Activated CD4-positive, alpha-beta T cell treated with anti-CD3 and anti-CD28 coated beads for 36 hours (primary cell): ENCODE measurements around the gene MALAT1. TPM values are rescaled to one million over a fixed set of nuclear protein-coding genes. Genes with fewer than 3 reads are reported as not detected.
"Not testable (repeated sequence)": the region's sequence is repeated elsewhere in the genome, so short reads cannot be mapped to it uniquely, and the experiment has no call there.

Source experiments
- ATAC-seq: fragments of 200-7000 bp; cut with Tn5 transposase; one replicate; pipeline ENCODE4 v1.10.0; 2021; ENCODE audit warnings: mild to moderate bottlenecking, moderate library complexity
- CTCF ChIA-PET: fragments of 350-600 bp; sonication (Branson Sonifier 250); formaldehyde crosslinking; loops from one replicate; lab custom pipeline; 2021; ENCODE audit warnings: antibody characterized with exemption; lab: Charles Lee
- POLR2A ChIA-PET: fragments of 350-600 bp; sonication (Branson Sonifier 250); formaldehyde crosslinking; loops from one replicate; lab custom pipeline; 2021; ENCODE audit warnings: antibody characterized with exemption, inconsistent platforms; lab: Charles Lee
- DNase-seq: peaks from one replicate; pipeline ENCODE4 v3.0.0-alpha.2; 2020
- H3K27ac Mint-ChIP-seq: one replicate; pipeline ENCODE4 v1.8.0; 2021; ENCODE audit warnings: mixed read lengths
- H3K27me3 Mint-ChIP-seq: one replicate; pipeline ENCODE4 v1.8.0; 2021; ENCODE audit warnings: mixed read lengths
- H3K36me3 Mint-ChIP-seq: one replicate; pipeline ENCODE4 v1.8.0; 2021; ENCODE audit warnings: low read depth, mixed read lengths
- H3K4me1 Mint-ChIP-seq: one replicate; pipeline ENCODE4 v1.8.0; 2021; ENCODE audit warnings: mixed read lengths
- H3K4me3 Mint-ChIP-seq: one replicate; pipeline ENCODE4 v1.8.0; 2021; ENCODE audit warnings: mild to moderate bottlenecking, moderate library complexity, mixed read lengths
- H3K9me3 Mint-ChIP-seq: one replicate; pipeline ENCODE4 v1.8.0; 2021; ENCODE audit warnings: low read depth, mixed read lengths
- intact Hi-C, 2 experiments: fragments of 100-400 bp; cut with DNase I in 1 of 2; cut with micrococcal nuclease in 1 of 2; formaldehyde crosslinking; loops; one replicate each; pipeline versions ENCODE4 v1.14.2 to v1.15.1; 2022 to 2024; cut with DNase I, micrococcal nuclease
- total RNA-seq, 2 experiments: library from RNA; stranded (reverse); gene quantifications; one replicate each; pipeline ENCODE4 v1.2.3, GENCODE V29; 2021

MALAT1 gene
- total RNA-seq, 2 experiments from 2014 or later, result 7,016 to 9,748 TPM

DNA sequence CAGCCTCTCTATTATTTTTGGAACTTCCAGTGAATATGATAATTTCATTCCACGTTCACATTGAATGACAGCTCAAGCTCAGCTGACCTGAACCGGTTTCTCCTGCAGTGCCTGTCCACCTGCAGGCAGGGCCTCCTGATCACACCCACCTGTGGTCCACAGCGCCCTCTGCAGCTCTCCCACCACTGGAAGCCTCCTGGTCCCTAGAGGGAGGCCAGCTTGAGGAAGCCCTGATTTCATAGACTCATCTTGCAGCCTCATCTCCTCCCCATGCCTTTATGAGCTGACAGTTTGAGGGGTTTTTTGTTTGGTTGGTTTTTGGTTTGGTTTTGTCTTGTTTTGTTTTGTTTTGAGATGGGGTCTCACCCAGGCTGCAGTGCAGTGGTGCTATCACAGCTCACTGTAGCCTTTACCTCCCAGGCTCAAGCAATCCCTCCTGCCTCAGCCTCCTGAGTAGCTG, 29.9 kb upstream of the MALAT1 start:
- ChIA-PET CTCF (interaction anchor here (0.6 to 1.8 kb wide), 13 partner anchors 9 to 600 kb away, joined by 3 to 21 read pairs (median 3); partner anchors contain the start of gene MALAT1), POLR2A (interaction anchor here (0.6 to 5.9 kb wide), 10 partner anchors 9 to 1328 kb away, joined by 3 to 180 read pairs (median 4); partner anchors contain the start of genes MALAT1 and ZNRD2)
- Mint-ChIP-seq H3K36me3 (no peaks in the 10 kb centered on the region), H3K4me1 (peaks cover 38% of the 10 kb centered on the region), H3K9me3 (no peaks in the 10 kb centered on the region), H3K4me3 (no peak overlapping the region), H3K27me3 (no peaks in the 10 kb centered on the region), H3K27ac (peak overlapping the region; percentile 51)
- DNase-seq, result peak; percentile 86
- intact Hi-C loops, result loop anchor here (1.0 to 2.0 kb wide), 3 partner anchors 14 to 103 kb away; no protein-coding TSS in a partner anchor
- ATAC-seq, result peak; percentile 55

DNA sequence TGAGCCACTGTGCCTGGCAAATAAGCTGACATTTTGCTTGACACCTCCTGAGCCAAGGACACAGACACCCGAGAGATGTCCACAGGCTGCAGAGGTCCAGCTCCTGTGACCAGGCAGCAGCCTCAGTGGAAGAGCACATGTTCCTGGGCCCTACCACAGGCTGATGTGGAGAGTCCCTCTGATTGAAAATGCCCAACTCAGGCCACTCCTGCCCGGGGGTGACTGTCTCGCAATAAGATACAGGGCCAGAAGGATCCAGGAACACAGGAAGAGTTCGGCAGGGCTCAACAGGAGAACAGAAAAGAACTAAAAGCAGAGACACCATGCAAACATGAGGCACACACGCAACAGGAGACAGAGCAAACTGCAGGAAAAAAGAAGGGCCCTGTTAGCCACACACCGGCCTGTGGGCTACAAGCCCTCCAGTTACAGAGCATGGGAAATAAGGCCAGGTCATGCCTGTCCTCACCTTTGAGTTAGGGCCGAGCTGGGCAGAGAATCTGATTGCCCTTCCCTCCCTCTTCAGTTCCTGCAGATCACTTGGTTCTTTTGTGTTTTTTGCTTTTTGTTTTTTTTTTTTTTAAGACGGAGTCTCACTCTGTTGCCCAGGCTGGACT, 28.3 kb upstream of the MALAT1 start:
- intact Hi-C loops, result no loop called here
- no peaks in the 10 kb centered on the region for H3K27me3 Mint-ChIP-seq
- peaks cover 4% of the 10 kb centered on the region for H3K36me3 Mint-ChIP-seq
- H3K27ac Mint-ChIP-seq, result peak overlapping the region; percentile 33
- H3K4me1 Mint-ChIP-seq, result peaks cover 42% of the 10 kb centered on the region
- DNase-seq, result no peak
- CTCF ChIA-PET, result interaction anchor here (0.6 to 3.7 kb wide), 8 partner anchors 10 to 274 kb away, joined by 3 to 18 read pairs (median 5); no protein-coding TSS in a partner anchor
- POLR2A ChIA-PET, result interaction anchor here (2.9 to 5.9 kb wide), 3 partner anchors 22 to 50 kb away, joined by 58 to 180 read pairs (median 116); partner anchors contain the start of genes MALAT1 and NEAT1
- H3K9me3 Mint-ChIP-seq, result no peaks in the 10 kb centered on the region
- ATAC-seq, result no peak
- H3K4me3 Mint-ChIP-seq, result no peak overlapping the region

DNA sequence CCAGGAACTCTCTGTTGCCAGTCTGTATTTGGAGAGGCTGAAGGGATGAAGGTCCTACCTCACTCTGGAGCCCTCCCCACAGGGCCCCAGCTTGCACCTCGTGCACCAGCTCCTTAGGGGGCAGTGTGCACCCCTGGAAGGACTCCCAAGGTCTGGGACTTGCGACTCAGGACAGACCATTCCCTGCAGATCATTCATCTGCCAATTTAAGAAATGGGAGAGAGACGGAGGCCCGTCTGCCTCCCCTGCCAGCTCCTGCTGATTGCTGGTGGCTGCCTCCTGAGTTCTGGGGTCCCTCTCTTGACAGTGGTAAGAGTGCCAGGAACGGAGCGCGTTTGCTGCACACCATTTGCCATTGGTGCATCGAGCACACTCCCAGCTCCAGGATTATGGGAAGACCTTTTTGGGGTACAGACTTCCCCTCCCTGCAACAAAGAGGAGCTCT, 27.4 kb upstream of the MALAT1 start:
- Mint-ChIP-seq H3K4me1 (peaks cover 47% of the 10 kb centered on the region), H3K9me3 (no peaks in the 10 kb centered on the region), H3K4me3 (peak overlapping the region; percentile 62), H3K27ac (peak overlapping the region; percentile 92), H3K27me3 (no peaks in the 10 kb centered on the region), H3K36me3 (peaks cover 9% of the 10 kb centered on the region)
- ATAC-seq (no peak), DNase-seq (peak; percentile 47)
- ChIA-PET CTCF (interaction anchor here (0.6 to 3.7 kb wide), 15 partner anchors 9 to 915 kb away, joined by 3 to 18 read pairs (median 4); partner anchors contain the start of gene MALAT1), POLR2A (interaction anchor here (0.6 to 5.9 kb wide), 23 partner anchors 10 to 1173 kb away, joined by 3 to 180 read pairs (median 5); partner anchors contain the start of genes DPF2, MALAT1, NEAT1 and SLC25A45)
- intact Hi-C loops, result no loop called here

DNA sequence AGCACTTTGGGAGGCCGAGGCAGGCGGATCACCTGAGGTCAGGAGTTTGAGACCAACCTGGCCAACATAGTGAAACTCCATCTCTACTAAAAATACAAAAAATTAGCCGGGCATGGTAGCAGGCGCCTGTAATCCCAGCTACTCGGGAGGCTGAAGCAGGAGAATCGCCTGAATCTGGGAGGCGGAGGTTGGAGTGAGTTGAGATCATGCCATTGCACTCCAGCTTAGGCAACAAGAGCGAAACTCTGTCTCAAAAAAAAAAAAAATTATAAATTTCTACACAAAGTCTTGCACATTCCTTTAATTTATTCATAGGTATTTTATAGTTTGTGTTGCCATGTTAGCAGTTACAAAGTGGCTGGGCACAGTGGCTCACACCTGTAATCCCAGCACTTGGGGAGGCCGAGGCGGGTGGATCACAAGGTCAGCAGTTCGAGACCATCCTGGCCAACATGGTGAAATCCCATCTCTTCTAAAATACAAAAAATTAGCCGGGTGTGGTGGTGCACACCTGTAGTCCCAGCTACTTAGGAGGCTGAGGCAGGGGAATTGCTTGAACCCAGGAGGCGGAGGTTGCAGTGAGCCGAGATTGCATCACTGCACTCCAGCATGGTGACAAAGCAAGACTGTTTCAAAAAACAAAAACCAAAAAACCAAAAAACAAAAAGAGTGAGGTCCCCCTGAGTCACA, 26.1 kb upstream of the MALAT1 start:
- H3K27me3 Mint-ChIP-seq, ATAC-seq, H3K9me3 Mint-ChIP-seq, DNase-seq: not testable (repeated sequence)
- H3K4me1 Mint-ChIP-seq, result peaks cover 48% of the 10 kb centered on the region
- CTCF ChIA-PET, result interaction anchor here (0.7 to 3.7 kb wide), 12 partner anchors 13 to 53 kb away, joined by 3 to 18 read pairs (median 5); partner anchors contain the start of gene MALAT1
- H3K36me3 Mint-ChIP-seq, result peaks cover 16% of the 10 kb centered on the region
- peak overlapping the region; percentile 62 for H3K4me3 Mint-ChIP-seq
- POLR2A ChIA-PET, result interaction anchor here (0.6 to 5.9 kb wide), 17 partner anchors 12 to 136 kb away, joined by 3 to 180 read pairs (median 4); partner anchors contain the start of genes MALAT1, NEAT1 and SLC25A45
- intact Hi-C loops, result loop anchor here (1.0 kb wide), 7 partner anchors 21 to 90 kb away; partner anchors contain the start of genes SLC25A45 (in 2 of the 2) and NEAT1 (in 1 of the 2)
- H3K27ac Mint-ChIP-seq, result peak overlapping the region; percentile 92

DNA sequence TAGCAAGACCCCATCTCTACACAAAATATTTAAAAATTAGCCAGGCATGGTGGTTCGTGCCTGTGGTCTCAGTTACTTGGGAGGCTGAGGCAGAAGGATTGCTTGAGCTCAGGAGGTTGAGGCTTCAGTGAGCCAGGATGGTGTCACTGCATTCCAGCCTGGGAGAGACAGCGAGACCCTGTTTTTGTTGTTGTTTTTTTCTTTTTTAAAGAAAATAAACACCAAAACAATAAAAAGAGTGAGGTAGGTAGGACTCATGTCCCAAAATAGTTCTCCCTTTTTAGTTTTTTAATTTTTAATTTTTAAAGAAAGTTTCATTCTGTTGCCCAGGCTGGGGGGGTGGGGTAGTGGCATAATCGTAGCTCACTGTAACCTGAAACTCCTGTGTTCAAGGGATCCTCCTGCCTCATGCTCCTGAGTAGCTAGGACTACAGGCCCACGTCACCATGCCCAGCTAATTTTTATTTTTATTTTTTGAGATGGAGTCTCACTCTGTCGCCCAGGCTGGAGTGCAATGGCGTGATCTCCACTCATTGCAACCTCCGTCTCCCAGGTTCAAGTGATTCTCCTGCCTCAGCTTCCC, 25.5 kb upstream of the MALAT1 start:
- CTCF ChIA-PET, result interaction anchor here (0.7 to 3.7 kb wide), 5 partner anchors 14 to 30 kb away, joined by 3 to 18 read pairs (median 6); no protein-coding TSS in a partner anchor
- POLR2A ChIA-PET, result interaction anchor here (0.7 to 5.9 kb wide), 6 partner anchors 14 to 91 kb away, joined by 3 to 180 read pairs (median 35); partner anchors contain the start of genes MALAT1, NEAT1 and SLC25A45
- peaks cover 43% of the 10 kb centered on the region for H3K4me1 Mint-ChIP-seq
- intact Hi-C loops, result no loop called here
- H3K4me3 Mint-ChIP-seq, result no peak overlapping the region
- ATAC-seq, result no peak
- peaks cover 17% of the 10 kb centered on the region for H3K36me3 Mint-ChIP-seq
- H3K9me3 Mint-ChIP-seq, result no peaks in the 10 kb centered on the region
- H3K27me3 Mint-ChIP-seq, result no peaks in the 10 kb centered on the region
- peak overlapping the region; percentile 92 for H3K27ac Mint-ChIP-seq
- DNase-seq, result no peak

DNA sequence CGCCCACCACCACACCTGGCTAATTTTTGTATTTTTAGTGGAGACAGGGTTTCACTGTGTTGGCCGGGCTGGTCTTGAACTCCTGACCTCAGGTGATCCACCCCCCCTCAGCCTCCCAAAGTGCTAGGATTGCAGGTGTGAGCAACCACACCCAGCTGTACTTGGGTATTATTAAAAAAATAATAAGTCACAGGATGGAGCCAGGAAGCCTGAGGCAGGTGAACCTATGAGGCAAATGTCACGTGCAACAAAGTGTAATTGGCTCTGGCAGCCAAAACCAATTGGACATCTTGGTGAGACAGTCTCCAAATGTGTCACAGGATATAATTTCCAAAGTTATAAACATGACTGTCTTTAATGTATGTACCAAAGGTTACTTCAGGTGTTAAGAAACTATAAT, 24.0 kb upstream of the MALAT1 start:
- Mint-ChIP-seq H3K27me3 (no peaks in the 10 kb centered on the region), H3K27ac (peak overlapping the region; percentile 65), H3K4me3 (peak overlapping the region; percentile 97), H3K9me3 (no peaks in the 10 kb centered on the region), H3K36me3 (peaks cover 17% of the 10 kb centered on the region), H3K4me1 (peaks cover 50% of the 10 kb centered on the region)
- DNase-seq, result no peak
- intact Hi-C loops, result no loop called here
- ATAC-seq, result no peak
- ChIA-PET POLR2A (interaction anchor here (3.8 to 6.4 kb wide), 3 partner anchors 17 to 31 kb away, joined by 41 to 153 read pairs (median 55); partner anchors contain the start of gene MALAT1), CTCF (interaction anchor here (0.6 to 6.2 kb wide), 6 partner anchors 15 to 589 kb away, joined by 3 to 72 read pairs (median 4); no protein-coding TSS in a partner anchor)

DNA sequence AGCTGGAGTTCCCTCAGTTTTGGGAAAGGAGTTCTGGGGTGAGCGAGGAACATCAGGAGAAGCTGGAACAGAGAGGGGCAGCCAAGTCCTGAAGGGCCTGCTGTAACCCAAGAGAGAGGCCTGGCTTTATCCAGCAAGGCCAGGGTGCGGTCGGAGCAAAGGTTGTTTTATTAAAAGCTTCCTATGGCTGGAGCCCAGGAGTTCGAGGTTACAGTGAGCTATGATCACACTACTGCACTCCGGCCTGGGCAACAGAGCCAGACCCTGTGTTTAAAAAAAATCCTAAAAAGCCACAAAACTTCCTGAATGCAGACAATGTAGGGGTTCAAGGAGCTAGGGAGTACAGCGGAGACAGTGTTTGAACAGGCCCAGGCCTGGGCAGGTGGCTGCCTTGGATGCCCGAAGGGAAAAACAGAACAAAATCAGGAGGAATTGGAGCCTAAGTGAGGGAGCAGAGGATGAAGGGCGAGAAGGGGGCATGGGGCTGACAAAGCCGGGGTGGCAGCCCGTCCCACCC, 22.2 kb upstream of the MALAT1 start:
- POLR2A ChIA-PET, result interaction anchor here (0.6 to 6.4 kb wide), 8 partner anchors 11 to 365 kb away, joined by 3 to 153 read pairs (median 26); partner anchors contain the start of genes MALAT1, NEAT1 and TM7SF2
- Mint-ChIP-seq H3K9me3 (no peaks in the 10 kb centered on the region), H3K36me3 (peaks cover 17% of the 10 kb centered on the region), H3K4me3 (peak overlapping the region; percentile 97), H3K27me3 (no peaks in the 10 kb centered on the region), H3K27ac (peak overlapping the region; percentile 93), H3K4me1 (peaks cover 40% of the 10 kb centered on the region)
- DNase-seq (no peak), ATAC-seq (no peak)
- intact Hi-C loops, result loop anchor here (1.0 kb wide), 4 partner anchors 11 to 55 kb away; no protein-coding TSS in a partner anchor
- CTCF ChIA-PET, result interaction anchor here (0.7 to 6.2 kb wide), 11 partner anchors 13 to 124 kb away, joined by 3 to 72 read pairs (median 3); partner anchors contain the start of gene MALAT1

DNA sequence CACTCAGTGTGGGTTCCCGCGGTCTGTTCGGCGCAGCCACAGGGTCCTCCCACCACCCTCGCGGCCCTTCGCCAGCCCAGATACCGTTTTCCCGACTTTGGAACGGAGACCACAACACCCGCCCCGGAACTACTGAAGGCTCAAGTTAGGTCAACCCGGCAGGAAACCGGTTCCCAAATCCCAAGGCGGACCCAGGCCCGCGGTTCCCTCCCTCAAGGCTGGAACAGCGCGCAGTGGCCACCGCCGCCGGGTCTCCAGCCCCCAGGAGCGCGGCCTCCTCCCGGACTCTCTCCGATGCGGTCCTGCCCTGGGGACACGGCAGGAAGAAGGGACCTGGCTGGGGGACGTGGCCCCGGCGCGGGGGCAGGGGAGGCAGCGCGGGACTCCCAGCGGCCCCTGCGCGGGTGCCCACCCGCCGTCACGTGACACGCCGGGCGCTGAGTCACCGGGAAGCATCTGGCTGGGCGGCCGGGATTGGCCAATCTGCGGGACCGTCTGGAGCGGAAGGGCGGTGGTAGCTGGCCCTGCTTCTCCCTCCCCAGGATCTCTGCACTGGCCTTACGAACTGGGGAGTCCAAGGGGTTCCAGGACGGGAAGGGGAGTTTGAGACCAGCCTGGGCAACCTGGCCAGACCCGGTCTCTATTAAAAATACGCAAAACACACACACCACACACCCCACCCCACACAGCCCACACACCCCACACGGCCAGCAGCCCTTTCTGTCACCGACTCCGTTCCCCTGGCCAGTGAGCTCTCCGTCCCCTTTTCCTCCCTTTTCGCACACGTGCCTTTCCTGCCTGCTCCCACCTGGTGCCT, 21.5 kb upstream of the MALAT1 start:
- H3K4me1 Mint-ChIP-seq, result peaks cover 34% of the 10 kb centered on the region

More for the DNA sequence above, 21.5 kb upstream of the MALAT1 start:
- POLR2A ChIA-PET, result interaction anchor here (0.5 to 6.4 kb wide), 10 partner anchors 8 to 58 kb away, joined by 3 to 153 read pairs (median 10); partner anchors contain the start of genes MALAT1 and NEAT1
- intact Hi-C loops, result loop anchor here (1.0 kb wide), 4 partner anchors 10 to 56 kb away; no protein-coding TSS in a partner anchor
- Mint-ChIP-seq H3K4me3 (peak overlapping the region; percentile 97), H3K27me3 (no peaks in the 10 kb centered on the region), H3K36me3 (peaks cover 17% of the 10 kb centered on the region), H3K9me3 (no peaks in the 10 kb centered on the region), H3K27ac (peak overlapping the region; percentile 98)
- ATAC-seq, result peak; percentile 88
- DNase-seq, result peak; percentile 96
- CTCF ChIA-PET, result interaction anchor here (0.7 to 6.2 kb wide), 9 partner anchors 12 to 111 kb away, joined by 3 to 72 read pairs (median 4); partner anchors contain the start of gene MALAT1
